H1 (cell line): ENCODE data around the gene FSTL4. TPM values are rescaled to one million over a fixed set of nuclear protein-coding genes. Genes with fewer than 3 reads are reported as not detected.

Source experiments
- CTCF ChIA-PET: fragments of 300-600 bp; sonication (Branson Sonifier 250); formaldehyde crosslinking; loops from one replicate; lab custom pipeline; 2021; ENCODE audit not compliant: partially characterized antibody; lab: Charles Lee
- POLR2A ChIA-PET: fragments of 300-600 bp; sonication (Branson Sonifier 250); formaldehyde crosslinking; loops from one replicate; lab custom pipeline; 2021; ENCODE audit warnings: inconsistent platforms; ENCODE audit not compliant: partially characterized antibody; lab: Charles Lee
- DNase-seq, 2 experiments: peaks; one replicate each; pipeline versions ENCODE4 v3.0.0 to v3.0.0-alpha.2; 2010 to 2022; ENCODE audit warnings: low spot score in 2 of 2, low read depth in 1 of 2, mixed read lengths in 1 of 2
- FAIRE-seq: peaks from 2 replicates; lab custom pipeline; 2011; peaks lifted over from hg19 to GRCh38; lab: Jason Lieb, UNC
- H2AFZ ChIP-seq: 2 replicates; pipeline ENCODE4 v1.8.1; 2012; ENCODE audit warnings: low read length, inconsistent platforms
- H2AK5ac ChIP-seq: 2 replicates; pipeline ENCODE4 v1.6.1; 2013; ENCODE audit warnings: low read depth, low read length
- H2BK120ac ChIP-seq: replicated peaks from 2 replicates; pipeline ENCODE3; 2013; ENCODE audit warnings: low read depth, low read length, inconsistent platforms
- H2BK12ac ChIP-seq: 2 replicates; pipeline ENCODE4 v1.6.1; 2013; ENCODE audit warnings: low read depth, low read length
- H2BK15ac ChIP-seq: 2 replicates; pipeline ENCODE4 v1.6.1; 2013; ENCODE audit warnings: low read length
- H2BK20ac ChIP-seq: 2 replicates; pipeline ENCODE4 v1.6.1; 2013; ENCODE audit warnings: low read length
- H2BK5ac ChIP-seq: 2 replicates; pipeline ENCODE4 v1.6.1; 2013; ENCODE audit warnings: low read depth, low read length
- H3K14ac ChIP-seq: 2 replicates; pipeline ENCODE4 v1.6.1; 2013; ENCODE audit warnings: inconsistent platforms; ENCODE audit not compliant: insufficient read length
- H3K18ac ChIP-seq: 2 replicates; pipeline ENCODE4 v1.6.1; 2013; ENCODE audit warnings: low read length; ENCODE audit errors: extremely low read depth
- H3K23ac ChIP-seq: 2 replicates; pipeline ENCODE4 v1.6.1; 2013; ENCODE audit warnings: inconsistent platforms; ENCODE audit not compliant: insufficient read length
- H3K23me2 ChIP-seq: 2 replicates; pipeline ENCODE4 v1.6.1; 2013; ENCODE audit warnings: low read depth, low read length
- H3K27ac ChIP-seq: 2 replicates; pipeline ENCODE4 v1.6.1; 2011; ENCODE audit warnings: low read depth, low read length, inconsistent platforms
- H3K27me3 ChIP-seq, 4 experiments: replicated peaks in 1 of 4; 1 replicate in 1 of 4; 2 replicates in 3 of 4; pipeline versions ENCODE4 v1.6.1 to v1.8.1; 2011 to 2013; ENCODE audit warnings: low read length in 3 of 4, mild to moderate bottlenecking in 3 of 4, inconsistent platforms in 2 of 4, mixed read lengths in 2 of 4, moderate library complexity in 1 of 4; ENCODE audit not compliant: control insufficient read depth in 3 of 4, insufficient read depth in 3 of 4; ENCODE audit errors: extremely low read depth in 1 of 4
- H3K36me3 ChIP-seq, 4 experiments: 2 replicates each; pipeline versions ENCODE4 v1.6.1 to v1.8.1; 2011 to 2013; ENCODE audit warnings: mild to moderate bottlenecking in 4 of 4, low read length in 3 of 4, moderate library complexity in 2 of 4, control low read depth in 1 of 4, inconsistent platforms in 1 of 4; ENCODE audit not compliant: insufficient read depth in 4 of 4, control insufficient read depth in 2 of 4
- H3K4ac ChIP-seq: replicated peaks from 2 replicates; pipeline ENCODE3; 2013; ENCODE audit warnings: low read length, low read depth, mixed read lengths, inconsistent platforms; ENCODE audit not compliant: insufficient read length
- H3K4me1 ChIP-seq, 4 experiments: replicated peaks in 1 of 4; 1 replicate in 1 of 4; 2 replicates in 3 of 4; pipeline versions ENCODE4 v1.6.1 to v1.8.1; 2011 to 2013; ENCODE audit warnings: low read length in 3 of 4, inconsistent platforms in 2 of 4, mixed read lengths in 1 of 4; ENCODE audit not compliant: insufficient read depth in 4 of 4, control insufficient read depth in 3 of 4
- H3K4me2 ChIP-seq, 2 experiments: 2 replicates each; pipeline versions ENCODE4 v1.6.1 to v1.8.1; 2011 to 2013; ENCODE audit warnings: low read depth in 2 of 2, low read length in 2 of 2, control low read depth in 1 of 2, inconsistent platforms in 1 of 2, mild to moderate bottlenecking in 1 of 2; ENCODE audit not compliant: insufficient read depth in 1 of 2
- H3K4me3 ChIP-seq, 4 experiments: fragments of 200-600, 300-600 bp in 1 of 4; sonication (generic), shearing (Covaris generic), sonication (Bioruptor Twin) in 1 of 4; 2 replicates each; pipeline versions ENCODE4 v1.5.1 to v1.8.1; 2011 to 2016; ENCODE audit warnings: low read length in 4 of 4, low read depth in 3 of 4, control low read depth in 2 of 4, inconsistent platforms in 2 of 4, mild to moderate bottlenecking in 2 of 4, mixed read lengths in 1 of 4, moderate library complexity in 1 of 4; ENCODE audit not compliant: insufficient read depth in 2 of 4; ENCODE audit errors: extremely low read depth in 1 of 4
- H3K56ac ChIP-seq: replicated peaks from 2 replicates; pipeline ENCODE3; 2013; ENCODE audit warnings: low read depth, mild to moderate bottlenecking, mixed read lengths, low read length, inconsistent platforms; ENCODE audit not compliant: insufficient read length
- H3K79me1 ChIP-seq: 2 replicates; pipeline ENCODE4 v1.6.1; 2013; ENCODE audit warnings: low read depth, low read length, control low read depth
- H3K79me2 ChIP-seq, 2 experiments: 2 replicates each; pipeline versions ENCODE4 v1.6.1 to v1.8.1; 2012 to 2013; ENCODE audit warnings: low read length in 2 of 2, mild to moderate bottlenecking in 2 of 2, inconsistent platforms in 1 of 2; ENCODE audit not compliant: insufficient read depth in 2 of 2, control insufficient read depth in 1 of 2
- H3K9ac ChIP-seq, 4 experiments: replicated peaks in 1 of 4; 1 replicate in 1 of 4; 2 replicates in 3 of 4; pipeline versions ENCODE4 v1.6.1 to v1.8.1; 2011 to 2013; ENCODE audit warnings: low read depth in 3 of 4, low read length in 3 of 4, control low read depth in 2 of 4, mild to moderate bottlenecking in 2 of 4, moderate library complexity in 2 of 4, inconsistent platforms in 1 of 4; ENCODE audit errors: extremely low read depth in 1 of 4
- H3K9me3 ChIP-seq, 2 experiments: 2 replicates each; pipeline versions ENCODE4 v1.6.1 to v1.8.1; 2012 to 2013; ENCODE audit warnings: mild to moderate bottlenecking in 2 of 2, moderate library complexity in 2 of 2, control low read depth in 1 of 2, inconsistent platforms in 1 of 2, low read depth in 1 of 2, low read length in 1 of 2, mixed read lengths in 1 of 2; ENCODE audit not compliant: insufficient read depth in 2 of 2
- H4K20me1 ChIP-seq, 2 experiments: replicated peaks in 1 of 2; 2 replicates each; pipeline versions ENCODE3 to v1.8.1; 2011 to 2013; ENCODE audit warnings: inconsistent platforms in 2 of 2, low read length in 2 of 2, mild to moderate bottlenecking in 1 of 2; ENCODE audit not compliant: insufficient read depth in 2 of 2, control insufficient read depth in 1 of 2
- H4K5ac ChIP-seq: 2 replicates; pipeline ENCODE4 v1.6.1; 2013; ENCODE audit warnings: low read length, low read depth, mixed read lengths, inconsistent platforms; ENCODE audit not compliant: insufficient read length
- H4K8ac ChIP-seq: 2 replicates; pipeline ENCODE4 v1.8.0; 2013; ENCODE audit warnings: mild to moderate bottlenecking, moderate library complexity, low read length, inconsistent platforms; ENCODE audit not compliant: insufficient read depth; ENCODE audit errors: extremely low read depth
- H4K91ac ChIP-seq: replicated peaks from 2 replicates; pipeline ENCODE3; 2013; ENCODE audit warnings: low read length, mixed read lengths, inconsistent platforms; ENCODE audit not compliant: insufficient read length
- CHD2 ChIP-seq: IDR thresholded peaks from 2 replicates; pipeline ENCODE4 v1.6.1; 2012; ENCODE audit warnings: low read length, improper control_type of control experiment
- KDM1A ChIP-seq: fragments of 200-600, 300-600 bp; sonication (generic); IDR thresholded peaks from 2 replicates; pipeline ENCODE4 v1.7.1; 2016; ENCODE audit warnings: mild to moderate bottlenecking, low read length, borderline replicate concordance
- KDM4A ChIP-seq: IDR thresholded peaks from one replicate; pipeline ENCODE4 v1.7.1; 2012; ENCODE audit warnings: low read depth, mild to moderate bottlenecking, moderate library complexity, low read length, inconsistent platforms; ENCODE audit not compliant: severe bottlenecking
- RAD21 ChIP-seq, 2 experiments: IDR thresholded peaks in 1 of 2; conservative IDR thresholded peaks in 1 of 2; 2 replicates each; pipeline ENCODE4 v1.6.1; 2011; ENCODE audit warnings: low read depth in 2 of 2, low read length in 2 of 2, improper control_type of control experiment in 1 of 2, inconsistent platforms in 1 of 2, mild to moderate bottlenecking in 1 of 2, moderate library complexity in 1 of 2
- RFX5 ChIP-seq: IDR thresholded peaks from 2 replicates; pipeline ENCODE4 v1.6.1; 2011; ENCODE audit warnings: low read depth, low read length, improper control_type of control experiment, borderline replicate concordance
- WGBS, 2 experiments: shearing (Covaris generic) in 1 of 2; methylation state at CpG; one replicate each; pipeline versions ENCODE4 v1.1.6 to v1.1.7; 2013 to 2015; ENCODE audit warnings: low lambda C conversion rate in 2 of 2, mixed read lengths in 2 of 2, inconsistent platforms in 1 of 2, low coverage in 1 of 2, missing lambda C conversion rate in 1 of 2; ENCODE audit not compliant: insufficient replicate concordance in 2 of 2, insufficient coverage in 1 of 2, insufficient read length in 1 of 2; ENCODE audit errors: extremely low coverage in 1 of 2, missing lambda C conversion rate in 1 of 2; 5-methylcytosine and 5-hydroxymethylcytosine counted together
- polyA plus RNA-seq, 7 experiments: library from polyadenylated mRNA; depleted of rRNA in 3 of 7; stranded (reverse) in 5 of 7; unstranded in 2 of 7; fragments of >200 nt in 5 of 7; fragments of 200-250 nt in 2 of 7; gene quantifications; 1 replicate in 5 of 7; 2 replicates in 1 of 7; 4 replicates in 1 of 7; pipeline versions ENCODE4 v1.2.1 to v1.2.3, GENCODE V29; 2011 to 2013; ENCODE audit warnings: missing spikeins in 2 of 7, mixed read lengths in 2 of 7
- total RNA-seq: library from RNA; stranded (reverse); fragmentation: NEBNext Ultra II Directional; extraction: Animal tissue kit (Norgen Biotek cat#: 25700); gene quantifications from 2 replicates; pipeline ENCODE4 v1.2.1, GENCODE V29; 2021
- TF ChIP-seq, protein P1 (sequence below): IDR thresholded peaks from 2 replicates; pipeline ENCODE4 v1.6.1; 2011; ENCODE audit warnings: low read depth, mild to moderate bottlenecking, low read length; ENCODE audit not compliant: insufficient read depth
- TF ChIP-seq, protein P2 (sequence below): IDR thresholded peaks from 2 replicates; pipeline ENCODE4 v1.6.1; 2012; ENCODE audit warnings: low read length, inconsistent platforms

Gene FSTL4
- total and polyA plus RNA-seq, 2 of the 8 experiments (the other 6 are each of a cell fraction or from before 2014, with no cell fraction given) = 3.1 to 4.1 TPM

DNA sequence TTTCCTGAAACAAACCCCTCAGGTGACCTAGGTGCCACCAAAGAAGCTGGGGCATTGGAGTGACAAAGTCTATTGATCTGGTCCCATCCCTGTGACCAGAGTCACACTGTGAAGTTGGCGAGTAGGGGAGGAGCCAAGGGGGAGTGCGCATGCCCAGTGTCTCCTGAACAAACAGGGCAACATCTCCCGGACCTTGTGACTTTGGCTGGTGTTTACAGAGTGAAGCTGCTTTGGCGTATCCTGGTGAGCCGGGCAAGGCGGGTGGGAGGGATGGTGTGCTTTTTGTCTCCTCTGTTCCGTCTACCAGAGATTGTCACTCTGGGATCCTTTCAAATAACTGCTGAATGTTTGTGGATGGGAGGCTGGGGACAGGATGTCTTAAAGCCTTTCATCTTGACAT, 356.1 kb downstream of the FSTL4 start:
- Histone ChIP-seq H3K36me3 (no peaks in the 10 kb centered on the region), H2AFZ (no peak overlapping the region), H4K8ac (no peak overlapping the region), H3K4me1 (peaks cover 0 to 4% (median 0%) of the 10 kb centered on the region in 4 experiments; a peak in 1 of 7 replicates), H3K56ac (no peak overlapping the region)
- no peak for FAIRE-seq
- TF ChIP-seq, protein P1, sequence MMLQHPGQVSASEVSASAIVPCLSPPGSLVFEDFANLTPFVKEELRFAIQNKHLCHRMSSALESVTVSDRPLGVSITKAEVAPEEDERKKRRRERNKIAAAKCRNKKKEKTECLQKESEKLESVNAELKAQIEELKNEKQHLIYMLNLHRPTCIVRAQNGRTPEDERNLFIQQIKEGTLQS = no peak
- TF ChIP-seq RAD21 (IDR thresholded peaks at IDR 0.05 in 1 of 2, conservative IDR thresholded peaks at IDR 0.05 in 1 of 2; ENCODE audit: low read depth in 2 of 2, low read length in 2 of 2) (no peak), KDM4A (no peak), KDM1A (no peak), CHD2 (no peak), RFX5 (no peak)
- TF ChIP-seq, protein P2, sequence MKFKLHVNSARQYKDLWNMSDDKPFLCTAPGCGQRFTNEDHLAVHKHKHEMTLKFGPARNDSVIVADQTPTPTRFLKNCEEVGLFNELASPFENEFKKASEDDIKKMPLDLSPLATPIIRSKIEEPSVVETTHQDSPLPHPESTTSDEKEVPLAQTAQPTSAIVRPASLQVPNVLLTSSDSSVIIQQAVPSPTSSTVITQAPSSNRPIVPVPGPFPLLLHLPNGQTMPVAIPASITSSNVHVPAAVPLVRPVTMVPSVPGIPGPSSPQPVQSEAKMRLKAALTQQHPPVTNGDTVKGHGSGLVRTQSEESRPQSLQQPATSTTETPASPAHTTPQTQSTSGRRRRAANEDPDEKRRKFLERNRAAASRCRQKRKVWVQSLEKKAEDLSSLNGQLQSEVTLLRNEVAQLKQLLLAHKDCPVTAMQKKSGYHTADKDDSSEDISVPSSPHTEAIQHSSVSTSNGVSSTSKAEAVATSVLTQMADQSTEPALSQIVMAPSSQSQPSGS = no peak
- TF ChIP-seq, all 59 proteins: peak for 0
- Histone ChIP-seq H2BK15ac (no peak overlapping the region), H3K79me1 (no peaks in the 10 kb centered on the region), H2BK12ac (no peak overlapping the region), H3K4ac (no peak overlapping the region), H3K27me3 (no peaks in the 10 kb centered on the region), H3K79me2 (no peaks in the 10 kb centered on the region), H3K27ac (no peak overlapping the region), H4K20me1 (no peaks in the 10 kb centered on the region), H3K4me3 (no peak overlapping the region), H3K4me2 (no peak overlapping the region), H3K9ac (no peak overlapping the region; a peak in 1 of 7 replicates), H3K14ac (no peak overlapping the region), H3K23ac (no peak overlapping the region), H2BK120ac (no peak overlapping the region), H3K23me2 (no peaks in the 10 kb centered on the region; the same call in 1 of the 2 replicates), H4K5ac (no peak overlapping the region), H2BK20ac (no peak overlapping the region), H2AK5ac (no peak overlapping the region), H3K9me3 (no peaks in the 10 kb centered on the region), H4K91ac (no peak overlapping the region), H3K18ac (no peak overlapping the region), H2BK5ac (no peak overlapping the region)
- 86% methylated on average over 7 of the region's 7 CpGs; no CpG with 5 or more reads in 1 of the 2 experiments for WGBS, 2 experiments
- ChIA-PET POLR2A (no interaction called here), CTCF (interaction anchor here (0.7 to 1.7 kb wide), 6 partner anchors 10 to 165 kb away, joined by 3 to 7 read pairs (median 4); no protein-coding TSS in a partner anchor)
- no peak for DNase-seq
